AG09319 (cell line): Measurements from ENCODE around the gene CBLL1.

ENCODE experiments used
- DNase-seq: peaks from one replicate; pipeline ENCODE4 v3.0.0-alpha.2; 2010; ENCODE audit warnings: low read depth; ENCODE audit errors: extremely low read depth
- CTCF ChIP-seq: IDR thresholded peaks from 2 replicates; pipeline ENCODE4 v1.5.1; 2011; ENCODE audit warnings: low read depth, mild to moderate bottlenecking, inconsistent platforms, low read length, moderate library complexity

The CBLL1 gene

GRCh38 chr7:107809179-107809578 is 65.2 kb downstream of the CBLL1 start:
- no peak for DNase-seq
- no peak for TF ChIP-seq CTCF

GRCh38 chr7:107810626-107811025 is 66.7 kb downstream of the CBLL1 start:
- DNase-seq = no peak
- no peak for TF ChIP-seq CTCF
